DMS114 treated with DMSO at 0.1 percent for 48 hours (cell line): ENCODE measurements around the gene ARHGAP9.

Experiments
- DNase-seq: peaks from one replicate; lab custom pipeline; 2025; ENCODE audit not compliant: unreplicated experiment; lab: John Stamatoyannopoulos, UW

Gene ARHGAP9

DNA sequence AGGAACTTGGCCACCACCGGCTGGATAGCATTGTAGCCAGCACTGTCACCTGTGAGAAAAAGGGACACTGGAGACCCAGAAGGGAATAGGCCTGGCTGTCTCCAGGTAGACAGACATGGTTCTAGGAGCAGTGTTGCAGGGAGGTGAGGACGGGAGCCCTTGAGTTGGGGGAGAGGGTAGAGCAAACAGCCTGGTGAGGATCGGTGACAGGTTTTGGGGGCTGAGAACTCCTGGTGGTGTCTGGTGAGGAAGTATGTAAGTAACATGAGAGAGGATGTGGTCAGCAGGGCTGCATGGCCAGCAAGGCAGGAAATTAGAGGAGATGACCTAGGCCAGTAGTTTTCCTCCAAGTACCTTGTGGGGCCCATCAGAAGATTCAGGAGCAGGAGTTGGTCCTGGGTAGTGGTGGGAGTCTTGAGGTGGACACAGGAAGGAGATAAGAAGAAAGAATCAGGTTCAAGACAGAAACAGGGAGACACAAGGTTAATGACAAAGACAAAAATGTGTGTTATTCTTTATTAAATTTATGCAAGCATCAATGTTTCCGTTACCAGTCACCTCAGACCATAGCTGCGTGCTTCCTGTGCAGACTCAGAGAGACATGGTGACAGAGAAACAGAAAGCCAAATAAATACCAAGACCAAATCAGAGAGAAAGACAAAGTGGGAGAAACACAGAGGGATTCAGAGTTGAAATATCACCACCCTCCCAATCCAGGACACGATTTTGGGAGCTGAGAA lies at the start of gene ARHGAP9:
Gene ARHGAP9 (minus strand): TSS at position 491 of the 740 bp plus-strand sequence. CDS start 460 bp downstream, at position 31.
- DNase-seq = no peak

DNA sequence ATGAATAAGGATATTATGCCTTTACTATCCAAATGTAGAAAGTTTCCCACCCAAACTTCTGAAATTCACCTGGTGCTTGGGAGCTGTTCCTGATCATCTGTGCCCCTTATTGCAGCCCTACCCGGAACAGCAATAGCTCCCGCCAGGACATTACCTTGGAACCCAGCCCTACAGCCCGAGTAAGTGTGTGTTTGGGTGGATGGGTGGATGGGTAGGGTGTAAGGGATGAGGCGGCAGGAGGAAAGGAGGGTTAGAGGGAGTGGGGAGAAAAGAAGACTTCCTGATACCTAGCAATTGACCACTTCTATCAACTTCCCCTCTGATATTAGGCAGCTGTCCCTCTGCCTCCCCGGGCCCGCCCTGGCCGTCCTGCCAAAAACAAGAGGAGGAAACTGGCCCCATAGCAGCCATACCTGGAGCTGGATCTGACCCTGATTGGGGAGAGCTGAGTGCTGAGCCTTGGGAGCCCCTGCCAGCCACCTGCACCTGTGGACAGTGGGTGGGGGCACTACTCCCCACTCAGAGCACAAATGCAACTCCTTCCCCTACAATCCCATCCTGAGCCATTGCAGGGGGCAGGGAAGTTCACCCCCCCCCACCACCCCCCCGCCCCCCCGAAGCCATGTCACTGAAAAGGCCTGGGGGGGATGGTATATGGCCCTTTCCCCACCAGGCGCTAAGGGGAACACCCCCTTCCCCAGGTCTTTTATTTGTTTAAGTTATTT lies 49.3 kb upstream of the ARHGAP9 start:
- no peak for DNase-seq

DNA sequence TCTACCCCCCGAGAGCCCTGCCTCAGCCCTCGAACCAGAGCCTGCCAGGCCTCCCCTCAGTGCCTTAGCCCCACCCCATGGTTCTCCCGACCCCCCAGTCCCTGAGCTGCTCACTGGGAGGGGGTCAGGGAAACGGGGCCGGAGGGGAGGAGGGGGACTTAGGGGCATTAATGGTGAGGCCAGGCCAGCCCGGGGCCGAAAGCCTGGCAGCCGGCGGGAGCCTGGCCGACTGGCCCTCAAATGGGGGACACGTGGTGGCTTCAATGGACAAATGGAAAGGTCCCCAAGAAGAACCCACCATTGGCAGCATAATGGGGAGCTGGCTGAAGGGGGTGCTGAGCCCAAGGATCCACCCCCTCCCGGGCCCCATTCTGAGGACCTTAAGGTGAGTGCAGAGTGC lies 48.5 kb upstream of the ARHGAP9 start:
- no peak for DNase-seq

DNA sequence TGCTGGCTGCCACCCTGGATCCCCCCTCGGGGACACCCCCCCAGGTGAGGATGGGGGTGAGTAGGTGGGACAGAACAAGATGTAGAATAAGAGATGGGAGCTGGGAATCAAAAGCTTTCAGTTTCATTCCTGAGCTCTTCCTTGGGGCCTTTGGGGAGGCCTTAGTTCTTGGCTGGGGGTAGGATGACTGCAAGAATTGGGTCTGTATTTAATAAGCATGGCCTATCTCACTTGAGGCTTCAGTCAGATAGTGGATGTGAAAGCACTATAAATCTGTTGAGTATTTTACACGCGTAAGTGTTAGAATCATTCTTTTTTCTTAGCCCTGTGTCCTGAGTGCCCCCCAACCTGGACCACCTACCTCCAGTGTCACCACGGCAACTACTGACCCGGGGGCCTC lies 47.5 kb upstream of the ARHGAP9 start:
- no peak for DNase-seq

DNA sequence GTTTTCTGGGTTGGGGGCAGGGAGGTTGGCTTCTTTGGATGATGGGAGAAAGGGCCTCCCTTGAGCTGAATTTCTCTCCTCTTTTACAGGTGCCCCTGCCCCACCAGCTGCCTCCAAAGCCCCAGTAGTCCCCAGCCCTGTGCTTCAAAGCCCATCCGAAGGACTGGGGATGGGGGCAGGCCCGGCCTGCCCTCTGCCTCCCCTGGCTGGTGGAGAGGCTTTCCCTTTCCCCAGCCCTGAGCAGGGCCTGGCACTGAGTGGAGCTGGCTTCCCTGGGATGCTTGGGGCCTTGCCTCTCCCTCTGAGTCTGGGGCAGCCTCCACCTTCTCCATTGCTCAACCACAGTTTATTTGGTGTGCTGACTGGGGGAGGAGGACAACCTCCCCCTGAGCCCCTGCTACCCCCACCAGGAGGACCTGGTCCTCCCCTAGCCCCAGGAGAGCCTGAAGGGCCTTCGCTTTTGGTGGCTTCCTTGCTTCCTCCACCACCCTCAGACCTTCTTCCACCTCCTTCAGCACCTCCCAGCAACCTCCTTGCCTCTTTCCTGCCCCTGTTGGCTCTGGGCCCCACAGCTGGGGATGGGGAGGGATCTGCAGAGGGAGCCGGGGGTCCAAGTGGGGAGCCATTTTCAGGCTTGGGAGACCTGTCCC lies 46.9 kb upstream of the ARHGAP9 start:
- DNase-seq = no peak

DNA sequence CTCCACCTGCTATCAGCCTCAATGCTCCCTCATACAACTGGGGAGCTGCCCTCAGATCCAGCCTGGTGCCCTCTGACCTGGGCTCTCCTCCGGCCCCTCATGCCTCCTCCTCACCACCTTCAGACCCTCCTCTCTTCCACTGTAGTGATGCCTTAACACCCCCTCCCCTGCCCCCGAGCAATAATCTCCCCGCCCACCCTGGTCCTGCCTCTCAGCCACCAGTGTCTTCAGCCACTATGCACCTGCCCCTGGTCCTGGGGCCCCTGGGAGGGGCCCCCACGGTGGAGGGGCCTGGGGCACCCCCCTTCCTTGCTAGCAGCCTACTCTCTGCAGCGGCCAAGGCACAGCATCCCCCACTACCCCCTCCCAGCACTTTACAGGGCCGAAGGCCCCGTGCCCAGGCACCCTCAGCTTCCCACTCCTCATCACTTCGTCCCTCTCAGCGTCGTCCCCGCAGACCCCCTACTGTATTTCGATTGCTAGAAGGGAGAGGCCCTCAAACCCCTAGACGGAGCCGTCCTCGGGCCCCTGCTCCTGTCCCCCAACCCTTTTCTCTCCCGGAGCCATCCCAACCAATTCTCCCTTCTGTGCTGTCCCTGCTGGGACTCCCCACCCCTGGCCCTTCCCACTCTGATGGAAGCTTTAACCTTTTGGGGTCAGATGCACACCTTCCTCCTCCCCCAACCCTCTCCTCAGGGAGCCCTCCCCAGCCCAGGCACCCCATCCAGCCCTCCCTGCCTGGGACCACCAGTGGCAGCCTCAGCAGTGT lies 46.1 kb upstream of the ARHGAP9 start:
- DNase-seq = no peak

DNA sequence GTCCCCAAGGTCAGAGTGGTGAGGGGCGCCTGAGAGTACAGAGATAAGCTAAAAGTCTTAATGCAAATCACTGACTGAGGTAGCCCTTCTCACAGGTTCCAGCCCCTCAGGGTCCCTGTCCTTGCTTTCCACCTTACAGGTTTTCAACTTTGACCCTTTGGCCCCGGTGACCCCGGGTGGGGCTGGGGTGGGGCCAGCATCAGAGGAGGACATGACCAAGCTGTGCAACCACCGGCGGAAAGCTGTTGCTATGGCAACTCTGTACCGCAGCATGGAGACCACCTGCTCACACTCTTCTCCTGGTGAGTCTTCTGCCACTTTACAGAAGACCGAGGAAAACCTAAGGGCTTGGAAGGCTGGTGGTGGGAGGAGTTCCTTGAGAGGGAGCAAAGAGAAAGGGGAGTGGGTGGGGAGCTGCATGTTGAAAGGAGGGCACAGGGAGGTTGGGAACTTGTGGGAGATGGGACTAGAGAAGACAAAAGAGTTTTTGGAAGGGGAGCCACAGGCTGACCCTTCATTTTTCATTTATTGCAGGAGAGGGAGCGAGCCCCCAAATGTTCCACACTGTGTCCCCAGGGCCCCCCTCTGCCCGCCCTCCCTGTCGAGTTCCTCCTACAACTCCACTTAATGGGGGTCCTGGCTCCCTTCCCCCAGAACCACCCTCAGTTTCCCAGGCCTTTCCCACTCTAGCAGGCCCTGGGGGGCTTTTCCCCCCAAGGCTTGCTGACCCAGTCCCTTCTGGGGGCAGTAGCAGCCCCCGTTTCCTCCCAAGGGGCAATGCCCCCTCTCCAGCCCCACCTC lies 45.3 kb upstream of the ARHGAP9 start:
- DNase-seq = no peak

DNA sequence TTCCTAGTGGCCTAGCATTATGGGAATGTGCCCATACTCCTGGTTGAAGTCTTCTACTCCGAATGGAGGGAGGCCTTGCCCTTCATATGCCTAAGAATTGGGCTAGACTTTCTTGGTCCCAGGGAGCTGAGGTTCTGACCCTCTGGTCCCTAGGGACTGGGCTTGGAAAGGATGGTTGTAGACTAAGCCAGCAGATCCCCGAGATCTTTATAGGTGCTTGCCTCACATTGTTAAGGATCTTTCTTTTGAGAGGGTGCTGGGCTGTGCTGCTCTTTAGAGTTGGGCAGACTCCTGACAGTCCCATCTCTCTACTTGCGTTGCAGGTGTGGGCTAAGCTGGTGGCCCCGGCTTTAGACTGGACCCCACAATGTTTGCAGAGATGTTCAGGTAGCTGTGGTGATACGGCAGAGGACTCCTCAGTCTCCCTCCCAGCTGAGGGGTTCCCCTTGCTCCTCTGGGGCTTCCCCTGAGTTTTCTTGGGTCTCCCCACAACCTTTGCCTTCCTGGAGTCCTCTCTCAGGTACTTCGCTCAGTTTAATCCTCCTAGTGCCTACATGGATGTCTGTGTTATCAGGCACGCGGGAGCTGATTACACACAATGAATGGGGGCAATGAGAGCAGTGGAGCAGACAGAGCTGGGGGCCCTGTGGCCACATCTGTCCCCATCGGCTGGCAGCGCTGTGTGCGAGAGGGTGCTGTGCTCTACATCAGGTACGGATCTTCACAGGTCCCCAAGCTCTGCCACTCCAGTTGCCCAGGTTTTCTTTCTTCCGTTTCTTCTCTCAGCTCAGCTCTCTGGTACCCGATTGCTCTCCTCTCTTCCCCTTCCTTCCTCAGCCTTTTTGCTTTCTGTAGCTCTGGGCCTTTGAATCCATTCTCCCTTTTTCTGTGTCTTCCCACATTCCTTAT lies 44.3 kb upstream of the ARHGAP9 start:
- DNase-seq = no peak

DNA sequence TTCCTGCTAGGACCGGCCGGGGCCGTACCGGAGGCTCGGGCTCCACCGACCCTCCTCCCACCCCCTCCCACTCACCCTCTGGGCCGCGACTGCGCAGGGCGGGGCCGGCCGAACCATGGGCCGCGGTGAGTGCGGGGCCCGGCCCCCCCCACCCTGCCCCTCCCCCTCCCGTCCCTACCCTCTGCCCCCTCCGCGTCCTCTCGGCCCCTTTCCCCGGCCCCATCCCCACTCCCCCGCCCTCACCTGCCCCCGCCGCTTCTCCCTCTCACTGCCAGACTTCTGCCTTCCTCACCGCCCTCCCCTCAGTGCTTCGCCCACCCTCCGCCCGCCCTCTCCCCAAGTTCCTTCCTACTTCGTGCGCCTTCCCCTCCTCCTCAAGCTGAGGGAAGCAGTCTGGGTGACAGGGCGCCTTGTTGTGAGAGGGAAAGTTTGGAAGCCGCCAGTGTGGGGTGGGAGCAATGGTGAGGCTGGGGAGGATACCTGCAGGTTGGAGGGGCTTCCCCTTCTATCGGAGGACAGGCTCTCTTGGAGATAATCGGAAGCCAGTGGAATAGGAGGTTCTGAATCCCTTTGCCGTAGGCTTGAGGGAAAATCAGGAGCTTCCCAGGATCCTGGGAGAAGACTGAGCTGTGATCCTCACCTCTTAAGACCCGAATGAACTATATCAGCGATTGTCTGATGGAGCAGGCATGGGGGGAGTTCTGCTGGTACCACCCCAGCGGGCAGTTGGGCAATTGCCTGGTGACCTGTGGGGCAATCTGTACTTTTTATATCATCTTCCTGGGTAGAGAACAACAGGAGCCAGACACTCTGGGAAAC lies 43.4 kb upstream of the ARHGAP9 start:
- DNase-seq = no peak

DNA sequence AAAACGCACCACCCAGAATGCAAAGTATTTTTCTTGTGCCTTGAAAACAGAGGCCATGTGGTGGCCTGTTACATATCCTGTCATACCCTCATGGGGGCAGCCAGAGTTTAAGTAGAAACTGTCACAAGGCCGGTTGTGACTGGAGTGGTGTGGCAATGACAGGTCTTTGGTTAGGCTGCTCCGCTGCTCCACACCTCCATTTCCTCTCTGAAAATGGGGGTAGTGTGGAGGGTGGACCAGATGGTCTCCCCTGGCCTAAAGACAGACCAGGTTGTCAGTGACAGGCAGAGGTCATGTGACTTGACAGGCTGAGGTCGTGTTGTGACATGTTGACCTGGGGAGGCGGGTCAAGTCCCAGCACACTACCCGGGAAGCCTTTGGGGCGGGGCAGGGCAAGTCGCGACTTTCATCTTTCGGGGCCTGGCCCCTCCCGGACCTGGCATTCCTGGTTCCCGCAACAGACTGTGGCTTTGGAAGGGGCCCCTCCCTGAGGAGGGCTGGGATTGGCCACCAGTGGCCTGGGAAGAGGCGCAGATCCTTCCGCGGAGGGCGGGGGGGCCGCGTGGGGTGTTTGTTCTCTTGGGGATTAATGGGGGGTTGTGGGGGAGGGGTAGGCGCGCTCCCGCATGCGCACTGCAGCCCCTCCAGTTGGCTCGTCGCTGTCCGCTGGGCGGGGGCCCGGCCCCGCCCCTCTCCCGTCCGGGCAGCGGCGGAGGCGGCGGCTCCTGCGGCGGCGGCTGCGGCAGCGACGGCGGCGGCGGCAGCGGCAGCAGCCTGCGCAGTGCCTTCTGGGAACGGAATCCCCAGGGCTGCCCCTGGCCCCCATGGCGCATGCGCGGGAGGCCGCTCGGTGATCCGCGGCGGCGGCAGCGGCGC lies 42.6 kb upstream of the ARHGAP9 start, which contains the start of gene MBD6:
Gene MBD6 (plus strand): TSS at position 814 of the 876 bp plus-strand sequence. CDS start 1,480 bp downstream, outside the sequence.
- peak; percentile 74 for DNase-seq

DNA sequence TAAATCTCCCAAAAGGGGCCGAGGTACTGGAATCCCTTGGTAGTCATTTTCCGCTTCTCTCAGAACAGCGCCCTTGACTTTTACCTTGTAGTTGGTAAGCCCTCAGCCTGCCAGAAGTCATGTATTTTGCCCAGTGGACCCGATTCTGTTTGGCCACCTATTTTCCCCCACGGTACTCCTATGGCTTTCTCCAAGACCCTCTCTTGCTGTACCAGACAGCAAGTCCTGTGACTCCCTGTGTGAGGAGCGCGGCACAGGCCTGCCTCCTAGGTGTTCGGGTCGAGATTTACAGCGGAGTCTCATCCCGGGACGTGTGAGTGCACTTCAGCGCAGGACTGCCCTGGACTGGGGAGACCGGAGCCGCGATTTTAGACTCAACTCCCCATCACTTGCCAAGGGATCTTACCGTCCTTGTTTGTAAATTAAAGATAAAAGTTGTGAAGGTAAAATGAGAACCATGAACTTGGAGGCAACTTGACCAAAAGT lies 41.9 kb upstream of the ARHGAP9 start:
- DNase-seq = peak; percentile 38

DNA sequence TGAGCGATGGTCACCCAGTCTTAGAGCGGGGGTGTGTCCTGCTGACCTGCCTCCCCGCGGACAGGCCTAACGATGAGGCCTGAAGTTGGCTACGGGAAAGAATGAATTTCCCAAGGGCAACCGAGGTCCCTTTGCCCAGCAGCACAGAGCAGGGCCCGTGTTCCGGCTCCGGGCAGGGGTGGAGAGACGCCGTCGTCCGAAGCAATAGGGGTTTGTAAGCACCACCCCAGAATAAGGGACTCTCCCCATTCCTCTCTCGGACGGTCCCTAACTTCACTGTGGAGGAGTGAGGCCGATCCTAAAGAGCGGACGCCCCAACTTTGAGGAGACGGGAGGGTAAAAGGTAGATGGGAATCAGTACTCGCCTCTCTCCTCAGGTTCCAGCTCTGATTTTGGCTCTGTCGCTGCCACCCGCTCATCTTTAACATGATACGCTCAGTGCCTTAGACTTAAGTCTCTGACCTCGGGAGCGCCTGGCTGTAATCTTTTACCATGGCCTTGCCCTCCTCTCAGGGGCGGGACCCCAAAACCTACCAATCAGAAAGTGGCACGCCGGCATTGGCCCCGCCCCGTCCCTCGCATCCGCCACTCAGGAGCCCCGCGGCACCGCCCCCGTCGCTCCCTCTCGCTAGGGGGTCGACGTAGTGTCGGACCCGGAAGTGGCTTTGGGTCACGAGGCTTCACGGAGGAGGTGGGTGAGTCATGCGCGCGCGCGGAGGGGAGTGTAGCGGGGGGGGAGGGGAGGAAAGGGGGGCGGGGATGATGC lies 40.6 kb upstream of the ARHGAP9 start, which contains the start of gene DDIT3:
Gene DDIT3 (minus strand): TSS at position 462 of the 766 bp plus-strand sequence. CDS start 3,108 bp downstream, outside the sequence.
- peak; percentile 96 for DNase-seq

DNA sequence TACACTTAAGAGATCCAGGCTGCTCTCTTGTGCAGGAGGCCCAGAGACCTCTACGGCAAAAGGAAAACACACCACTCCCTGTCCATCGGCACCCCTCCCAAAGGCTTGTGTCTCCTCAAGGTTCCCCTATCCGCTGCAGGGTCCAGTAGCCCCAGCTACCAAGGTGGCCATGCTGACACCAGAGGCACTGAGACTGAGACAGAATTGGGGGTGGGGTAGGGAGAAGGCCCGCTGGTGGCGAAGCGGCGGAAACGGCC lies 40.1 kb upstream of the ARHGAP9 start:
- DNase-seq = peak; percentile 25

DNA sequence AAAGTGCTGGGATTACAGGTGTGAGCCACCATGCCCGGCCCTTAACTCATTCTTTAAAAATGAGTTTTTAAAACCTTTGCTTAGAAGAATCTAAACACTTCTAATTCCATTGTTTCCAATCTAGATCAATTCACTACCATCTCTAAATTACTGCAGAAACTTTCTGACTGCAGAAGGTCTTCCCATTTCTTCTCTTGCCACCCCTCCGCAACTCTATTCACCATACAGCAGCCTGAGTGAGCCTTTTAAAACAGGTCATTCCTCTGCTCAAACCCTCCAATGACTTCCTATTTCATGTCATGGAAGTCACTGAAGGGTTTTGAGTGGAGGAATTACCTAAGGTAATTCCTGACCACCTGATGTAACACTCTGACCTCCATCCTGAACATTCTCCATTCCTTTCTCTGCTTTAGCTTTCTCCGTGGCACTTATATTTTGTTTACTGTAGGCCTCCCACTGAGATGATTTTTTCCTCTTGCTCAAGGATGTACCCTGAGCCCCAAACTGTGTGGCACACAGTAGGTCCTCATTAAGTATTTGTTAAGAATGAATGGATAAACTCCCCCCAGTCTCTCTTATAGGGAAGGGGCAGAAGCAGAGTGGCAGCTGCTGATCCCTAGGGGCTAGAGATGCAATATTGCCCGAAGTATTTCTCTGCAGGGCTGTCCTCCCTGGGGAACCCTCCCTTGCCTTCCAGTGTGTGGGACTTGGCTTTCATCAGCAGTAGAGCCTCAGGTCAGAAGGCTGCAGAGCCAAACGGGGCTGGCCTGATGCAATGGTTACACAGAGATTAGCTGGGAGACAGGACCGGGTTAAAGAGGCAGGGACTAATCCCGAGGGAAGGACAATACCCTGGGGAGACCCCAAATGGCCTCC lies 39.5 kb upstream of the ARHGAP9 start:
- no peak for DNase-seq

DNA sequence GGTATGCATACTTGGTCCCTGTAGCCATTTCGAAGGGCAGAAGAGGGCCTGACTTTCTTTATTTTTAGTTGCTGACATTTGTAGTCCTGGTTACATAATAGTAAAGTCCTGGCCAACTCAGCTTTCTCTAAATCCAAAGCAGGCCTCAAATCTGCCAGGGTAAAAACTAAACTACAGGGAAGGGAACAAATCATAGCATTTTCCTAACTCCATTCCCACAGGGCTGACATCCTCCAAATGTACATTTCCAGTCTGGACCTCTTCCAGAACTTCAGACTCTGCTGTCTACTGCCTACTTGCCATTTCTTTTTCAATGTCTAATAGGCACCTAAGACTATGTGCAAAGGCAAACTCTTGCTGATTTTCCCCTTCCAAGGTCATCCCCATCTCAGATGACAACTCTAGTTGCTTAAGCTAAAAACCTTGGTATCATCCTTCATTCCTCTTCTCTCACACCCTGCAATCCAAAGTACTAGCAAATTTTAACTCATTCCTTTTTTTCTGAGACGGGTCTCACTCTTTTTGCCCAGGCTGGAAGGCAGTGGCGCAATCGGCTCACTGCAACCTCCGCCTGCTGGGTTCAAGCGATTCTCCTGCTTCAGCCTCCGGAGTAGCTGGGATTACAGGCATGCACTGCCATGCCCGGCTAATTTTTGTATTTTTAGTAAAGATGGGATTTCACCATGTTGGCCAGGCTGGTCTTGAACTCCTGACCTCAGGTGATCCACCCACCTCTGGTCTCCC lies 38.7 kb upstream of the ARHGAP9 start:
- DNase-seq = no peak
